22Rv1 (cell line): ENCODE measurements around the gene DDX3X.
"Not testable (repeated sequence)": the region's sequence is repeated elsewhere in the genome, so short reads cannot be mapped to it uniquely, and the experiment has no call there.

ENCODE experiments used
- H3K27ac ChIP-seq: fragments of 450-650 bp; 2 replicates; pipeline ENCODE4 v1.5.1; 2017
- ZFX ChIP-seq: fragments of 450-650 bp; IDR thresholded peaks from 2 replicates; pipeline ENCODE4 v1.6.1; 2017; ENCODE audit warnings: antibody characterized with exemption, borderline replicate concordance
- TF ChIP-seq, protein P1 (sequence below): fragments of 450-650 bp; IDR thresholded peaks from 2 replicates; pipeline ENCODE4 v1.5.1; 2017; ENCODE audit warnings: mild to moderate bottlenecking

DDX3X gene

DNA sequence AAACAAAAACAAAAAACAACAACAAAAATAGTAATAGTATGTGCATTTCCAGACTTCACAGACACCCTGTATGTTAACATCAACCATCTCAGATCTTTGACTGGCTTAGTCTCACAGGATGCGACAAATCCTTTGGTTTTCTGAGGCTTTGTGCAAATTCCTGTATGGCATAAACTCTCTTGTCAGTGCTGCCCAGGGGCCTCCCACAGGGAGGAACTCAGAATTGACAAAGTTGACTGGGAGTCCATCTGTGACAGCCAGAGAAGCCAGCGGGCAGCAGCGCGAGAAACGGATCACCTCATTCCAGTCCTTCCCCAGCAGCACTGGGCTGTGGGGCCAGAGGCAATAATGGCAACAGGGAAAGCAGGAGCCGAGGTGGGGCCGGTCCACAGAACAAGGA, 19.1 kb upstream of the DDX3X start:
- no peak for TF ChIP-seq ZFX
- TF ChIP-seq, protein P1, sequence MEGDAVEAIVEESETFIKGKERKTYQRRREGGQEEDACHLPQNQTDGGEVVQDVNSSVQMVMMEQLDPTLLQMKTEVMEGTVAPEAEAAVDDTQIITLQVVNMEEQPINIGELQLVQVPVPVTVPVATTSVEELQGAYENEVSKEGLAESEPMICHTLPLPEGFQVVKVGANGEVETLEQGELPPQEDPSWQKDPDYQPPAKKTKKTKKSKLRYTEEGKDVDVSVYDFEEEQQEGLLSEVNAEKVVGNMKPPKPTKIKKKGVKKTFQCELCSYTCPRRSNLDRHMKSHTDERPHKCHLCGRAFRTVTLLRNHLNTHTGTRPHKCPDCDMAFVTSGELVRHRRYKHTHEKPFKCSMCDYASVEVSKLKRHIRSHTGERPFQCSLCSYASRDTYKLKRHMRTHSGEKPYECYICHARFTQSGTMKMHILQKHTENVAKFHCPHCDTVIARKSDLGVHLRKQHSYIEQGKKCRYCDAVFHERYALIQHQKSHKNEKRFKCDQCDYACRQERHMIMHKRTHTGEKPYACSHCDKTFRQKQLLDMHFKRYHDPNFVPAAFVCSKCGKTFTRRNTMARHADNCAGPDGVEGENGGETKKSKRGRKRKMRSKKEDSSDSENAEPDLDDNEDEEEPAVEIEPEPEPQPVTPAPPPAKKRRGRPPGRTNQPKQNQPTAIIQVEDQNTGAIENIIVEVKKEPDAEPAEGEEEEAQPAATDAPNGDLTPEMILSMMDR, result no peak
- H3K27ac ChIP-seq, result no peak overlapping the region

DNA sequence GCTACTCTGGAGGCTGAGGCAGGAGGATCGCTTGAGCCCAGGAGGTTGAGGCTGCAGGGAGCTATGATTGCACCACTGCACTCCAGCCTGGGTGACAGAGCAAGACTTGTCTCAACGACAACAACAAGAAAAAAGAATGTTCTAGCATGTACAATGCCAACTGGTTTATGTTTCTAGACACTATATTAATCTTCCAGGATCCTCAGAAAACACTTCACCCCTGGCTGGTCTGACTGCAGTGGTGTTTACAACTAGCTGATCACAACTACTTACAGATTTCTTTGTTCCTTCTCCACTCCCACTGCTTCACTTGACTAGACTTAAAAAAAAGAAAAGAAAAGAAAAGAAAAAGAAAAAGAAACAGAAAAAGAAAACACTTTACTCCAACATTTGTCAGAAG, 17.7 kb upstream of the DDX3X start:
- H3K27ac ChIP-seq, result not testable (repeated sequence)

DNA sequence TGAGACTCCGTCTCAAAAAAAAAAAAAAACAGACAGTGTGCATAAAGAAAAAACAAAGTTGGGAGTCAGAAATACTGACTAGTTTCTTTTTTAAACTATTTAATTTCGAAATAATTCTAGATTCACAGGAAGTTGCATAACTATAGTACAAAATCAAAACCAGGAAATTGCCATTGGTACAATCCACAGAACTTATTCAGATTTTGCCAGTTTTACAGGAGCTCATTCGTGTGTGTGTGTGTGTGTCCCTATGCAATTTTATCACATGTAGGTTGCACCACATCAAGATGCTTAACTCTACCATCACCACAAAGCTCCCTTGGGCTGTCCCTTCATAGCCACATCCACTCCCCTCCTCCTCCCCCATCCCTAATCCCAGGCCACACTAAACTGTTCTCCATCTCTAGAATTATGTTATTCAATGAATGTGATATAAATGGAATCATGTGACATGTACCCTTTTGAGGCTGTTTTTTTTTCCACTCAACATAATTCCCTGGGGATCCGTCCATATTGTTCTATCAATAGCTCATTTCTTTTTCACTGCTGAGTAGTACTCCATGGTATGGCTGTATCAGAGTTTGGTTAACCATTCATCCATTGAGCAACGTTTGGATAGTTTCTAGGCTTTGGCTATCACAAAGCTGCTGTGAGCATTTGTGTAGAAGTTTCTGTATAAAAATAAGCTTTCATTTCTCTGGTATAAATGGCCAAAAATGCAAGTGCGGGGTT, 16.3 kb upstream of the DDX3X start:
- no peak for TF ChIP-seq ZFX
- TF ChIP-seq, protein P1, result no peak
- no peak overlapping the region for H3K27ac ChIP-seq

DNA sequence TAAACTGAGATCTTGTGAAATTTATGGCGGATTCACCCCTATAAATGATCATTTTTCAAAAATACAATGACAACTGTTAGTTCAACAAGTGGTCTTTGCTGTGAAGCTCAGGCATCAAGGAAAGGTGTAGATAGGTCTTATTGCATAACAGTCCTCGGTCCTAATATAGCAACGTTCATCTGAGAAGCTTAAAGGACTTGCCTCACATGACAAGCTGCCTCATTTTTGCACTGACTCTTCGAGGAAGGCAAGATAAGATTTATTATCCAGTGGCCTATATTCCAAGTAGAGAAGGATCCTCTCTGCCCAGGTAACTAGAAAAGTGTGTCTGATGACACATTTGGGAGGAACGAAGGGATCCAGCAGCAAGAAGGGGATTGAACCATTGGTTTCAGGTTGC, 13.6 kb upstream of the DDX3X start:
- no peak overlapping the region for H3K27ac ChIP-seq
- TF ChIP-seq, protein P1, result no peak
- TF ChIP-seq ZFX, result no peak

DNA sequence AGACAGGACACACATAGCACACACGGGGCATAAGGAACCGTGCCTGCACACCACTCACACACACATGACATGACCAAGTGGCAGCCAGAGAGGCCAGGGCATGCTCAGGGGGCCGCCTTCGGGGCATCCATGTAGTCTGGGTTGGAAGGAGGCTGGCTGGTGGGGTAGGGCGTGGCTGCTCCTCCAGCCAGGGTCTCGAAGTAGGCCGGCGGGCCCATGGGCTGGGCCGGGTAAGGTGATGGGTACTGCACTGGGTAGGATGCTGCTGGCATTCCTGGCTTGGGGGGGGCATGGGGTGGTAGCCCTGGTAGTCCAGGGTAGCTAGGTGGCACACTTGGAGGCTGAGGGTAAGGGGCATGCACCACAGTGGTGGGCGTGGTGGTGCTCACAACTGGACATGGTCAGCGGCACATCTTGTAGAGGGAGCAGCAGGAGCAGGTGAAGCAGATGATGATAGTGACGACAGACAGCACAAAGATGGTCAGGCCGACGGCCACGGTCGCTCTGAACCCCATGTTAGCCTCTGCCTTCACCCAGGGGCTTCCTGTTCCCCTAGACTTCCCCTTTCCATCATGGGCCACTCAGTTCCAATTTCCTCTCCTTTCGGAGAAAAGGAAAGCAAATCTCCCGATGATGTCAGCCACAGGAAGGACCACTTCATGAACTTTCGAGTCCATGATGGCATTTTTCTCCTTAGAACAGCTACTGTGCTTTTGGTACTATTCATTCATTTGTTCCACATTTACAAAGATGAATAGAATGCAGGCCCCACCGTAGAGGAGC, 10.9 kb upstream of the DDX3X start:
- H3K27ac ChIP-seq, result no peak overlapping the region
- TF ChIP-seq ZFX, result no peak
- TF ChIP-seq, protein P1, result no peak

DNA sequence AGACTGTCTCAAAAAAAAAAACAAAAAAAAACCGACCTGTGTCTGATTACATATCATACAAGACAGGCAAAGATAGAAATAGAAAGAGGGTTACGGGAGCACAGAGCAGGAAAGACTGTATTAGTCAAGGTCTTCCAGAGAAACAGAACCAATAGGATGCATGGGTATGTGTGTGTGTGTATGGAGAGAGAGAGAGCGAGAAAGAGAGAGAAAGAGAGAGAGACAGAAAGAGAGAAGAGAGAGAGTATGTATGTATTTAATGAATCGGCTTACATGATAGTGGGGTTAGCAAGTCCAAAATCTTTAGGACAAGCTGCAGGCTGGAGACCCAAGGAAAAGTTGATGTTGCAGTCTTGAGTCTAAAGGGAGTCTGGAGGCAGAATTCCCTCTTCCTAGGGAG, 7.5 kb upstream of the DDX3X start:
- no peak overlapping the region for H3K27ac ChIP-seq
- TF ChIP-seq, protein P1, result no peak
- TF ChIP-seq ZFX, result no peak

DNA sequence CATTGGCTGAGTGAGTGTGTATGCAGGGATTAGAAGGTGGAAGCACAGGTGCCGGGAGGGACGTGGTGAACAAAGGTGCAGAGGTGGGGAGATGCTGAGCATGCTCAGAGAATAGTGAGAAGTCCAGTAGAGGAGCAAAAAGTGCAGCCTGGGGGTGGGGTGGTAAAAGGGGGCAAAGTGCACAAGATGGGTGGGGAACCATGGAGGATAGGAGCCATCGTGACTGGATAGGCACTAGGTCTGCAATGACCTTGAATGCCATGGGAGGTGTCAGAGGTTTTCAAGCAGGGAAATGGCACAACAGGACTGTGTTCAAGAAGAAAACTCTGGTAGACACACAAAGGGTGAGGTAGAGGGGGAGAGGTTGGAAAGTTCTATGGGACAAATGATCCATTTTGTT, 6.6 kb upstream of the DDX3X start:
- no peak overlapping the region for H3K27ac ChIP-seq
- TF ChIP-seq, protein P1, result no peak
- TF ChIP-seq ZFX, result no peak

DNA sequence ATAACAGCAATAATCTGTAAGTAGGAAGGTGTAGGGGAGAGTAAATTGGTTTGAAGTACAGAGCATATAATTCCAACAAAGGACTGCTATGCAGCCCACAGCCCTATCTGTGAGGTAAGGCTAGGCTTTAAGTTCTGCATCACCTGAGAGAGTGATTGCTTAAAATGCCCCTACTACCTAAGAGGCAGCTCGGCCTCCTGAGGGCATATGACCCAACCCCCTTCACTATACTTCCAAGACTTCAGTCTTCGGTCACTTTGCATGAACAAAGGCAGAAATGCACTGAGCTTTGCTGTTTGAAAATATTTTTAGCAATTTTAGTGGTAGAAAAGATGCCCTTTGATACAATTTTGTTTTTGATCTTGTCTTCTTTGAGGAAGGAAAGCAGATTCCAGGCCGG, 4.9 kb upstream of the DDX3X start:
- no peak overlapping the region for H3K27ac ChIP-seq
- TF ChIP-seq, protein P1, result no peak
- no peak for TF ChIP-seq ZFX
